Stimulated activated CD8-positive, alpha-beta memory T cell treated with anti-CD3 and anti-CD28 coated beads, Interleukin-12 subunit alpha, Interleukin-12 subunit beta, amount 100 ng/mL, for 4 hours (primary cell): ENCODE measurements around the gene PDE6B.
"Not testable (repeated sequence)": the region's sequence is repeated elsewhere in the genome, so short reads cannot be mapped to it uniquely, and the experiment has no call there.

Source experiments
- DNase-seq: peaks from one replicate; pipeline ENCODE4 v3.0.0-alpha.2; 2020; ENCODE audit warnings: low read depth

The PDE6B gene

DNA sequence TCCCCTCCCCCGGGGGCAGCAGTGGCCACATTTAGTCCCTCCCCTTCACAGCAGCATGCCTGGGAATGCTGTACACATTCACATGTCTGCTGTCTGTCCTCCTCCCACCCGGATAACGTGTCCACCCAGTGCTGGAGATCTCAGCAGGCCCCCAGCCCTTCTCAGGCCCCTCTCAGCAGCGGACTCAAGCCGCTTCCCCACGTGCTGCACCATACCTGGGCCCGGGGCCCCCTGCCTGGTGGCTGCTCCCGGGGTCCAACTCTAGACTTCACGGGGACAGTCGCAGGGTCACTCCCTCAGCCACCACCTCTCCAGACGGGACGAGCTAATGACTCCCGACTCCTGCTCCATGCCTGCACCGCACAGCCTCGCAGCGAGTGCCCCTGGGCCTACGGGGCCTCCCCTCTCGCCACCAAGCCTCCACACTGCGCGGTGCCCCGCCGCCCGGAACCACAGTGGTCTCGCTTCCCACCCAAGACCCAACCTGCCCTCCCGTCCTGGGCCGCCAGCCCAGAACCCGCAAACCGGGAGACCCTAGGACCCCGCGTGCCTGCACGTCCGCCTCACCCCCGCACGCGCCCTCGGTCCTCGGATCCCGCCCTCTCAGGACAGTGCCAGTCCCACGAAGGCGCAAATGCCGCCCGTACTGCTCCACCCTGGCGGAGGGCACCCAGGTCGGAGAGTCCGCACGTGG is 79.0 kb downstream of the PDE6B start:
- DNase-seq, result no peak

DNA sequence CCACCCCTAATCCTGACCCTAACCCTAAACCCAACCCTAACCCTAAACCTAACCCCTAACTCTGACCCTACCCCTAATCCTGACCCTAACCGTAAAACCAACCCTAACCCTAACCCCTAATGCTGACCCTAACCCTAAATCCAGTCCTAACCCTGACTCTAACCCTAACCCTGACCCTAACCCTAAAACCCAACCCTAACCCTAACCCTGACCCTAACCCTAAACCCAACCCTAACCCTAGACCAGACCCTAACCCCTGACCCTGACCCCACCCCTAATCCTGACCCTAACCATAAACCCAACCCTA is 79.6 kb downstream of the PDE6B start:
- DNase-seq, result no peak

DNA sequence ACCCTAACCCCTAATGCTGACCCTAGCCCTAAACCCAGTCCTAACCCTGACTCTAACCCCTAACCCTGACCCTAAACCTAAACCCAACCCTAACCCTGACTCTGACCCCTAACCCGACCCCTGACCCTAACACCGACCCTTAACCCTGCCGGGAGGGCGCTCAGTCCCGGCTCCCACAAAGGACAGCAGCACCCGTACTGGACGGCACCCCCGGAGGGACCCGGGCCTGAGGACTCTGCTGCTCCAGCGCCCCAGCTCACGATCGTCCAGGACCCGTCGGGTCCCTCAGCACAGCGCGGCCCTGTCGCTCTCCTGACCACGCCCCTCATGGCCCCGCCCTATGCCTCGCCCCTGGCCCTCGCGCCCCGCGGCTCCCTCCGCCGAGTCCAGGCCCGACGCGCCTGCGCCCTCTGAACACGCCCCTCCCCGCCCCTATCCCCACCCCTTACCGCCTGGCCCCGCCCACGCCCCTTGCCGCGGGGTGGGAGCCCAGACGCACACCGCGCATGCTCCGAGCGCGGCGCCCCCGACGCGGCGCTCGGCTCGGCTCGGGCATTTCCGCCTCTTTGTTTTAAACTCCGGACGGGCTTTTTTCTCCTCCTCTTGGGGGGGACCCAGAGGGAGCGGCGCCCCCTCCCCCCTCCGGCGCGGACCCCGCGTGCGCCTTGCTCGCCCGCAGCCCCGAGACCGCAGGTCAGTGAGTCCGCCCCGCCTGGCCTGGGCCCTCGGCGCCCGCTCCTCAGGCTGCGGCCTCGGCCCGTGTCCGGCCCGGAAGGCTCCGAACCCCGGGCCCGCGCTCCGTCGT is 80.1 kb downstream of the PDE6B start, which contains the start of gene PCGF3:
Gene PCGF3 (plus strand): TSS at position 555 of the 805 bp plus-strand sequence. CDS start 27,849 bp downstream, outside the sequence.
- DNase-seq, result peak; percentile 93

DNA sequence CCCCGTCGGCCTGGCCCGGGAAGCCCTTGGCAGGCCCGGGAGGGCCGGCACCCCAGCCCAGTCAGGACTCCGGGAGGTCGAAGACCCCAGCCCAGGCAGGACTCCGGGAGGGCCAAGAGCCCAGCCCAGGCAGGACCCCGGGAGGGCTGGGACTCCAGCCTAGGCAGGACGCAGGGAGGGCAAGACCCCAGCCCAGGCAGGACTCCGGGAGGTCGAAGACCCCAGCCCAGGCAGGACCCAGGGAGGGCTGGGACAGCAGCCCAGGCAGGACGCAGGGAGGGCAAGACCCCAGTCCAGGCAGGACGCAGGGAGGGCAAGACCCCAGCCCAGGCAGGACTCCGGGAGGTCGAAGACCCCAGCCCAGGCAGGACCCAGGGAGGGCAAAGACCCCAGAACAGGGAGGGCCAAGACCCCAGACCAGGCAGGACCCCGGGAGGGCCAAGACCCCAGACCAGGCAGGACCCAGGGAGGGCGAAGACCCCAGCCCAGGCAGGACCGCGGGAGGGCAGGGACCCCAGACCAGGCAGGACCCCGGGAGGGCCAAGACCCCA is 80.8 kb downstream of the PDE6B start:
- not testable (repeated sequence) for DNase-seq

DNA sequence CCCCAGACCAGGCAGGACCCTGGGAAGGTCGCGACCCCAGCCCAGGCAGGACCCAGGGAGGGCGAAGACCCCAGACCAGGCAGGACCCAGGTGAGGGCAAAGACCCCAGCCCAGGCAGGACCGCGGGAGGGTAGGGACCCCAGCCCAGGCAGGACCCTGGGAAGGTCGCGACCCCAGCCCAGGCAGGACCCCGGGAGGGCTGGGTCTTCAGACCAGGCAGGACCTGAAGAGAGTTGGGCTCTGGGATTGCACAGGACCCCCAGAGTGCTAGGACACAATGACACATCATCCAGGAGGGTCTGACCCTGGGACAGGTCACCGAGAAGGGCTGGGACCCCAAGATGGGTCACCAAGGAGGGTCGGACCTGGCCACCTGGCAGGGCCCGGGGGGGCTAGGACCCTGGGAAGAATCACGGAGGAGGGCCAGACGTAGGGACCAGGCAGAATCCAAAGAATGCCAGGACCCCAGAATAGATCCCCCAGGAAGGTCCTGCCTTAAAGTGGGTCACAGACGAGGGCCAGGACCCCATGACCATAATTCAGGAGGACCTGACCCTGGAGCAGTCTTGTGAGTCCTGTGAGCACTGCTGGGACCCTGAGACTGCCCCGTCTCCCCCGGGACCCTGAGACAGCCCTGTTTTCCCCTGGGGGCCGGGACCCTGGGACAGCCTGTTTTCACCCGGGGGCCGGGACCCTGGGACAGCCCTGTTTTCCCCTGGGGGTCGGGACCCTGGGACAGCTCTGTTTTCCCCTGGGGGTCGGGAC is 81.6 kb downstream of the PDE6B start:
- no peak for DNase-seq

DNA sequence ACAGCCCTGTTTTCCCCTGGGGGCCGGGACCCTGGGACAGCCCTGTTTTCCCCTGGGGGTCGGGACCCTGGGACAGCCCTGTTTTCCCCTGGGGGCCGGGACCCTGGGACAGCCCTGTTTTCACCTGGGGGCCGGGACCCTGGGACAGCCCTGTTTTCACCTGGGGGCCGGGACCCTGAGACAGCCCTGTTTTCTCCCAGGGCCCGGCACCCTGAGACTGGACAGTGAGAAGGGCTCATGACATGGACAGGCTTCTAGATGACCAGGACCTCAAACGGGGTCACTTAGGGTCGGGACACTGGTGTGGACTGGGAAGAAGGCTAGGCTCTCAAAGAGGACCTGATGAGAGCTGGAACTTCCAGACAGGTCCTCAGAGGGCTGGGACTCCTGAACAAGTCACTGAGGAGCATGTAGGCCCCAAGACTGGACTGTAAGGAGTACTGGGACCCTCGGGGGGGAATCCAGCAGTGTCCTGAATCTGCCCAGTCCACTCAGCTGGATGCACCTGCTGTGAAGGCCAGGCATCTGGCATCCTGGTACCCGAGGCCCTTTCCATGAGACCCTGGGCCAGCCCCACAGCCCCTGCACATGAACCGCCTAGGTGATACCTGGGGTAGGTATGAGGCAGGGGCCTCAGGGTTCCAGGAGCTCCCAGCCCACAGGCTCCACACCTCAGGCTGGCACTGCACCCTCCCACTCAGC is 82.7 kb downstream of the PDE6B start:
- no peak for DNase-seq

DNA sequence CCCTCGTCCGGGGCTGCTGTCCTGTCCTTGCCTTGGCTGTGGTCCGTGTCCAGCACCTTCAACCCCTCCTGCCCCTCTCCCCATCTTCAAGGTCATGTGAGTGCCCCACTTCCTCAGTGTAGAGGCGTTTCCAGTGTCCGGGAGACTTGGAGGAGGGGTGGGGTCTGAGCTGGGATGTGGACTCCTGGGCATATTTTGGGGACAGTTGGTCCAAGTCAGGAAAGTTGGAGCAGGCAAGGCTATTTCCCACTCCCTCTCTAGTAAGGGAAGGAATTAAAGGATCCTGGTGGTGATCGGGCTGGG is 83.2 kb downstream of the PDE6B start:
- DNase-seq, result no peak

DNA sequence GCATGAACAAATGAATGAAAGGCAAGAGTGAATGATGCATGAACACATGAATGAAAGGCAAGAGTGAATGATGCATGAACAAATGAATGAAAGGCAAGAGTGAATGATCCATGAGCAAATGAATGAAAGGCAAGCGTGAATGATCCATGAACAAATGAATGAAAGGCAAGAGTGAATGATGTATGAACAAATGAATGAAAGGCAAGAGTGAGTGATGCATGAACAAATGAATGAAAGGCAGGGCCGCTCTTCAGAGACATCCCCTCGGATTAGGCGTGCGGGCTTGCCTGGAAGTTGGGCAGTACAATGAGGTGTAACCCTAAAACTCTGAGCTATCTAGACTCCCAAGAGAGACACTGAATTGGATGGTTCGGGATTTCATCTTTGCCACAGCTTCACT is 84.0 kb downstream of the PDE6B start:
- no peak for DNase-seq

DNA sequence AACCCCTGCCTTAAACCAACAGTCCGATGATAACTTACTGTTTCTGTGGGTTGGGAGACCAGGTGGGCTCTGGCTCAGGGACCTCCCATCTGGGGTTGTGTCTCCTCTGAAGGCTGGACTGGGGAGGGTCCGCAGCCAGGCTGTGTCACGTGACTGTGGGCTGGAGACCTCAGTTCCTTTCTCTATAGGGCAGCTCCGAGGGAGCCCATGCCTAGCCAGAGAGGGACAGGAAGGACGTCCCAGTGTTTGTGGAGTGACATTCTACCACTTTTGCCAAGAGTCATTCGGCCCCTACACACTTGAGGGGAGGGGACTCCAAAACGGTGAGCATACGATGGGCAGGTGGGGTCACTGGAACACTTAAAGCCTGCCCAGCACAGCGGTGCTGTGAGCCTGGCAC is 84.7 kb downstream of the PDE6B start:
- no peak for DNase-seq

DNA sequence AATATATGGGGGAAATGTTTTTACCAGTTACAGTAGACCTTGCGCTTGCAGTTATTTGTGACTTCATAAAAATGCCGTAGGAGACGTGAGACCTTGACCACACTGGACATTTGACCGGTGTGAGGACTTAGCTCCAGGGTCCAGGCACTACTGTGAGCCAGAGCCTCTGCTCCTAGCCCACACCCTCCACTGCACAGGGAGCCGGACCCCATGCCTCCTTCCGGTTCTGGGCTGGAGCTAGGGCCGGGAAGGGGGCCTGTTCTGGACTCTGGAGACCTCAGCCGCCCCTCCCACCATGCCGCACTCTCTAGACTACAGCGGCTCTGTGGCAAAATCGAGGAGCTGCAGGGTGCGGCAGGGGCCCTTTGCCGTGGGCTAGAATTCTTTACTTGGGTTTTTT is 85.5 kb downstream of the PDE6B start:
- no peak for DNase-seq

DNA sequence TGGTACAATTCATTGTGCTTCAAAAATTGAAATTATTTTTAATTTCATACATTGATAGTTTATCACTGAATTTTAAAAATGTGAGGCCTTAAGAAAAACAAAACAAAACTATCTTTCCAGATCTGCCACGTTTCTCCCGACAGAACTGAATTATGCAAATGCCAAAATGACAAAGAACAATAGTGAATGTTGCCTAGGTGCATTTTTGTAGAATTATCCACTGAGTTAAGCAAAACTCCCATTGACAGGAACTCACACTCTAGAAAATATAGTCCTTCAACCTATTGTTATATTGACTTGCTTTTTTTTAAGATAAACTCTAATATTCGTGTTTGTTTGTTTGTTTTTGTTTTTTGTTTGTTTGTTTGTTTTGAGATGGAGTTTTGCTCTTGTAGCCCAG is 86.7 kb downstream of the PDE6B start:
- DNase-seq, result no peak

DNA sequence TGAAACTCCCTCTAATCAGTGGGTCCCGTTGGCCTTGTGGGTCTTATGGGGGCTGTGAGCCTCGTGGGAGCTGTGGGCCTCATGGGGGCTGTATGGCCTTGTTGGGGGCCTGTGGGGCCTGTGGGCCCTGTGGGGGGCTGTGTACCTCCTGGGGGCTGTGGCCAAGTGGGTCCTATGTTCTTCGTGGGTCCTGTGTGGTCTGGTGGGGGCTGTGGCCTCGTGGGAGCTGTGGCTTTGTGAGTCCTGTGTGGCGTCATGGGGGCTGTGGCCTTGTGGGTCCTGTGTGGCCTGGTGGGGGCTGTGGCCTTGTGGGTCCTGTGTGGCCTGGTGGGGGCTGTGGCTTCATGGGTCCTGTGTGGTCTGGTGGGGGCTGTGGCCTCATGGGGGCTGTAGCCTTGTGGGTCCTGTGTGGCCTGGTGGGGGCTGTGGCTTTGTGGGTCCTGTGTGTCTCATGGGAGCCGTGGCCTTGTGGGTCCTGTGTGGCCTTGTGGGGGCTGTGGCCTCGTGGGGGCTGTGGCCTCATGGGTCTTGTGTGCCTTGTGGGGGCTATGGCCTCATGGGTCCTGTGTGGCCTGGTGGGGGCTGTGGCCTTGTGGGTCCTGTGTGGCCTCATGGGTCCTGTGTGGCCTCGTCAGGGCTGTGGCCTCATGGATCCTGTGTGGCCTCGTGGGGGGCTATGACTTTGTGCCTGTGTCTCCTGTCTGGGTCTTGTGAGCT is 87.7 kb downstream of the PDE6B start:
- no peak for DNase-seq

DNA sequence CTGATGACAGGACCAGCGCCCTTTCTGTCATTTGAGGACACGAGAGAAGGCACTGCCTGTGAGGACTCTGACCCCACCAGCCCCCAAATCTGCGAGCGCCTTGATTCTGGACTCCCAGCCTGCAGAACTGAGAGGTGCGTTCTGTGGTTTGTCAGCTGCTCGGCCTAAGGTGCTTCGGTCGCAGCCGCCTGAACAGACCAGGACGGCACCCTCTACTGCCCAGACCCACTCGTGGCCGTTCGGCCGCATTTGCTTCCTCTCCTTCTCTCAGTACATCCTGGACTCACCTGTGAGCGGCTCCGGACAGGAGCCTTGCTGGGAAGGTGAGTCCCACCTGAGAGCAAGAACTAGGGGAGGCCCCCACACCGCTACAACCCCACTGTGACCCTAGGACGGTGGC is 88.7 kb downstream of the PDE6B start:
- DNase-seq, result no peak

DNA sequence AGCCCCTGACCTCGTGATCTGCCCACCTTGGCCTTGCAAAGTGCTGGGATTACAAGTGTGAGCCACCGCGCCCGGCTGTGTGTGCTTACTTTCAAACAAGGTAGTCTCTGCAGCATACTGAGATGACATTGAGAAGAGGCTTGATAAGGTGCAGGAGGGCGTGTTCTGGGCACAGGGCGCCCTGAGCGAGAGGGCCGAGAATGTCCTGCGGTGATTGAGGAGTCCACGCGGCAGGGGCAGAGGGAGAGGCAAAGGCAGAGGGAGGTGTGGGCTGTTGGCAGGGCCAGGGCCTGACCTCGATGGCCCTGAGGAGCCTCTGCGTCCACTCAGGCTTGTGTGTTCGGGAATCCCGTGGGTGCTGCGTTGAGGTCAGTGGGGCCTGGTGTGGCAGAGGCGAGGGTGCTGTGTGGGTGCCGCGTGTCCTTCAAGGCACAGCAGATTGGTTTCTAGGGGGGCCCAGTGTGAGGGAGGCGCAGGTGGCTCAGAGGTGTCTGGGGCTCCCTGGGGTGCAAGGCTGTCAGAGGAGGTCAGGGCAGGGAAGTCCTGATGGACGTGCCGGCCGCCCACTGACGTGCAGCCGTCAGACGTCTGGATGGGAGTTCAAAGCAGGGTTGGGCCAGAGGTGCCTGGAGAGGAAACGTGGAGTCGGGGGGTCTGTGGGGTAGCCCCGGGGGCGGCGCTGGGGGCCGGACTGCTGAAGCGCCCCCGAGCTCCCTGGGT is 92.4 kb downstream of the PDE6B start:
- no peak for DNase-seq

DNA sequence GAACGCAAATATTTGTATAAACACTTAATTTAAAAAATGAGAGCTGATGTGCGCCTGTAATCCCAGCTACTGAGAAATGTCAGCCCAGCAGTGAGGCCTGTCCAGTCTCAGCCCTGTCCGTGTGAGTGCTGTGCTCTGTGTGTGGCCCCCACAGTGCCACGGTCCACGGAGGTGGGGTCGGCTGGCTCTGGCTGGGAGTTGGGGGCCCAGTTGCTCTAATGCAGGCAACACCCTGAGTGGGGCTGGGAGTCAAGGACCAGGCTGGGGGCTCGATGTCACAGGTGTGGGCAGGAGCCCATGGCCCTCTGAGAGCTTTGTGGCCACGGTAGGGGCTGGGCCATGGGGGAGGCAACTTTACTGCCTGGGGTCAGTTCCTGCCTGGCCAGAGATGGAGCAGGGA is 93.1 kb downstream of the PDE6B start:
- no peak for DNase-seq
